ENCODE measurements around the gene MICU2. TPM values are rescaled to one million over a fixed set of nuclear protein-coding genes. Genes with fewer than 3 reads are reported as not detected.

MICU2 gene
- total RNA-seq, 1 donor from 2014 or later = 64.4 TPM

DNA sequence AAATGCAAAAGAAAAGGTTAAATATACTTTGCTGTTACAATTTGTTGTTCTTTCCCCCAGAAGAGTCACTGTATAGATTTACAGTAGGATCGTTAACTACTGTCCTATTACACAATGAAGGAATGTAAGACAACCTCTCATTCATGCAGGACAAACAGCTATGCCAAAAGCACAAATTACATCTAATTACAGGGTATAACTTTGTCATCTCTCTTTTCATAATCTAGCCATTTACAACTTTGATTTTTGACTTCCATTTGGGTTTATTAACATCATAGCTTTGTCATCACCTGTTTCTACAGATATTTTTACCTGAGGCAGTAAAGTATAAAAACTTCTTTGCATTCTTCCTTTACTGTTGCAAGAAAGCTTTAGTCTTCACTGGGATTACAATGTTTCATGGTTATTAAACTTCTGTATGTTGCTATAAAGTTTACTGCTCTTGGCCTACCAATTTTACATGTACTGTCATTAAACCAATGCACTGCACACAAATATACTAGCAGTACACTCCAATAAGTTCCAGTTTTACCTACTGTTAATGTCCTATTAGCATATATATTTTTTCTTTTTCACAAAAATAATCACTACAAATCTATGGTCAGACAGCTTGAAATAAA, 18.9 kb downstream of the MICU2 start:
- Histone ChIP-seq H3K4me3 (no peak overlapping the region), H3K9me3 (replicated peaks) (peaks cover 15% of the 10 kb centered on the region), H3K27ac (replicated peaks) (no peak overlapping the region), H3K4me1 (peaks cover 13% of the 10 kb centered on the region), H3K36me3 (peaks cover 8% of the 10 kb centered on the region), H3K27me3 (ENCODE audit: low read depth) (no peaks in the 10 kb centered on the region)
- DNase-seq = no peak
- TF ChIP-seq, protein P1, sequence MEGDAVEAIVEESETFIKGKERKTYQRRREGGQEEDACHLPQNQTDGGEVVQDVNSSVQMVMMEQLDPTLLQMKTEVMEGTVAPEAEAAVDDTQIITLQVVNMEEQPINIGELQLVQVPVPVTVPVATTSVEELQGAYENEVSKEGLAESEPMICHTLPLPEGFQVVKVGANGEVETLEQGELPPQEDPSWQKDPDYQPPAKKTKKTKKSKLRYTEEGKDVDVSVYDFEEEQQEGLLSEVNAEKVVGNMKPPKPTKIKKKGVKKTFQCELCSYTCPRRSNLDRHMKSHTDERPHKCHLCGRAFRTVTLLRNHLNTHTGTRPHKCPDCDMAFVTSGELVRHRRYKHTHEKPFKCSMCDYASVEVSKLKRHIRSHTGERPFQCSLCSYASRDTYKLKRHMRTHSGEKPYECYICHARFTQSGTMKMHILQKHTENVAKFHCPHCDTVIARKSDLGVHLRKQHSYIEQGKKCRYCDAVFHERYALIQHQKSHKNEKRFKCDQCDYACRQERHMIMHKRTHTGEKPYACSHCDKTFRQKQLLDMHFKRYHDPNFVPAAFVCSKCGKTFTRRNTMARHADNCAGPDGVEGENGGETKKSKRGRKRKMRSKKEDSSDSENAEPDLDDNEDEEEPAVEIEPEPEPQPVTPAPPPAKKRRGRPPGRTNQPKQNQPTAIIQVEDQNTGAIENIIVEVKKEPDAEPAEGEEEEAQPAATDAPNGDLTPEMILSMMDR (IDR thresholded peaks at IDR 0.05; ENCODE audit: borderline replicate concordance) = no peak
- intact Hi-C loops (cut with micrococcal nuclease) = no loop called here

DNA sequence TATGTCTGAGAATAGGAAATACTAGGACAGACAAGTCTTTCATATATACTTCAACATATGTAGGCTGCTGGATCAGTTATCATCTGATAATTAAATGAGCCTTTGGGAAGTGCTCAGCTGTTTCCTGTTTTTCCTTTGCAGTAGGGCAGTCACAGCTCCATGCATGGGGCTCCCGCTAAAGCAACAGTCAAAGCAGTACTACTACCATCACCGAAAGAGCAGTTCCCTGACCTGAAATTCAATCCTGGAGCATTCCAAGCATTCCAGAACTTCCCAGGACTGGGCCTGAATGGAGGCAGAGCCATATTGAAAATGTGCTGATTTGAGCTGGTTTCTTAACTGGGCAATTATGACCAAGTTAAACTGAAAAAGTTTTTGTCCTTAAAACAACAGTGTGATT, 20.5 kb downstream of the MICU2 start:
- TF ChIP-seq, protein P1 (IDR thresholded peaks at IDR 0.05; ENCODE audit: borderline replicate concordance) = no peak
- Histone ChIP-seq H3K4me1 (peaks cover 8% of the 10 kb centered on the region), H3K27me3 (ENCODE audit: low read depth) (no peaks in the 10 kb centered on the region), H3K27ac (replicated peaks) (no peak overlapping the region), H3K9me3 (replicated peaks) (peaks cover 15% of the 10 kb centered on the region), H3K4me3 (no peak overlapping the region), H3K36me3 (peaks cover 8% of the 10 kb centered on the region)
- no peak for DNase-seq
- intact Hi-C loops (cut with micrococcal nuclease) = no loop called here

DNA sequence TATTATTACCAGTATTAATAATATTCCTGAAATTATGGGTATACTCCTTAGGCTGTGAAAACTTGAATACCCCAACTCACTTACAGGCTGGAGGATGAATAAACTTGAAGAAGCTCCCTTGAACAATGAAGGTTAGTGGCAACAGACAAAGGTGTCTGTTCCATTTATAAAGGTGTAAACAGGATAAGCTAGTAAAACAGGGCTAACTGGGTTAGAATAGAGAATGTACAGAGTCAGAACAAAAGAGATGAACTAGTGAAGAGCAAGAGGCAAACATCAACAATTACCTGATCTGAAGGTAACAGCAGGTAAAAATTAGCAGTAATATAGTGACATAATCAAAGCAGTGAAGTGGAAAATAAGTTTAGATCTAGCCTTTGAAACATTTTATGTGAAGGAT, 23.2 kb downstream of the MICU2 start:
- no peaks in the 10 kb centered on the region for H3K27me3 ChIP-seq (ENCODE audit: low read depth)
- DNase-seq = no peak
- TF ChIP-seq, protein P1 (IDR thresholded peaks at IDR 0.05; ENCODE audit: borderline replicate concordance) = no peak
- intact Hi-C loops (cut with micrococcal nuclease) = no loop called here
- peaks cover 8% of the 10 kb centered on the region for H3K36me3 ChIP-seq
- no peak overlapping the region for H3K4me3 ChIP-seq
- H3K27ac ChIP-seq (replicated peaks) = no peak overlapping the region
- H3K9me3 ChIP-seq (replicated peaks) = peaks cover 15% of the 10 kb centered on the region
- peaks cover 6% of the 10 kb centered on the region for H3K4me1 ChIP-seq

DNA sequence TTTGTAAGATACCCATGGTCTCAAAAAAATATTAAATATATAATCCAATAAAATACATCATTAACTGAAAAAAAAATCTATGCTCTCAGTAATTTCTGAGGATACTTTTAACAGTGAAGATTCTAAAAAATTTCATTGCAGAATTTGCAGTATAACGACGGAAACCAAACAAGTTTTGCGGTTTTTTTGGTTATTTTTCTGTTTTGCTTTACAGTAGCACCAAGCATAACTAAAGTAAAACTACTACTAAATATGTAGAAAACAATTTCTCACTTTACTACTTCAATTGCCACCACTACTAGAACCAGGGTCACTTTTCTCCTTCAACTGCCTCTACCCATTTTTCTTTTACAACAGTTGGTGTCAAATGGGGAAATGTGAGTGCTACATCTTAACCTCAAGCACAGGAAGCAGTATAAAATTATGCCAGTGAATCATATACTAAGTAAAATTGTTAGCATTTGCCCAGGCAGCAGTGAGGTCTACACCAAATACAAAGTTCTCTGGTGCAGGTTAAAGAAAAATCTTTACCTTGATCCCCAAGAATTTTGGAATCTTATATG, 24.1 kb downstream of the MICU2 start:
- Histone ChIP-seq H3K4me1 (peaks cover 6% of the 10 kb centered on the region), H3K36me3 (peaks cover 8% of the 10 kb centered on the region), H3K27ac (replicated peaks) (no peak overlapping the region), H3K27me3 (ENCODE audit: low read depth) (no peaks in the 10 kb centered on the region), H3K9me3 (replicated peaks) (peaks cover 15% of the 10 kb centered on the region), H3K4me3 (no peak overlapping the region)
- intact Hi-C loops (cut with micrococcal nuclease) = no loop called here
- DNase-seq = no peak
- TF ChIP-seq, protein P1 (IDR thresholded peaks at IDR 0.05; ENCODE audit: borderline replicate concordance) = no peak

DNA sequence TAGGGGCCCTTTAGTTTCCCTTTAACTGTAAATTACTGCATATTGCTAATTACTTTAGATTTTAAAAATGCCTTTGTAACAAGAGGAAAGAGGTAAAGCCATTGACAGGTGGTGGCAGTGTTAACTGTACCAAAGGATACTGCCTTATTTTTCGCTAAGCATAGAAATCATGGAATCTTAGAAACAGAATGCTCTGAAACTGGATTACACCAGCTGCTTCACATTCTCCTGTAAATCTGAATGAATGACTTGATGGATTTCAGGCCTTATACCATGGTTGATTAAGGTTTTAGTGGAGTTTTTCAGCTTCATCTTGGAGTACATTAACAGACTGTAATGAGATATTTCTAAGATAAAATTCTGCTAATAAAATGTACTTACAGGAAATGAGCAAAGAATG, 25.2 kb downstream of the MICU2 start:
- TF ChIP-seq, protein P1 (IDR thresholded peaks at IDR 0.05; ENCODE audit: borderline replicate concordance) = no peak
- intact Hi-C loops (cut with micrococcal nuclease) = no loop called here

More for the DNA sequence above, 25.2 kb downstream of the MICU2 start:
- Histone ChIP-seq H3K27me3 (ENCODE audit: low read depth) (no peaks in the 10 kb centered on the region), H3K4me1 (peaks cover 11% of the 10 kb centered on the region), H3K27ac (replicated peaks) (no peak overlapping the region), H3K9me3 (replicated peaks) (peaks cover 15% of the 10 kb centered on the region), H3K36me3 (peaks cover 8% of the 10 kb centered on the region), H3K4me3 (no peak overlapping the region)
- DNase-seq = no peak
